ENCODE measurements around the gene ZNF511.

GRCh38 chr10:133270773-133271297 is 37.9 kb upstream of the ZNF511 start:
- no peak for TF ChIP-seq CTCF (IDR thresholded peaks at IDR 0.05; ENCODE audit: low read depth, low read length, poor library complexity, severe bottlenecking)
- no peak for TF ChIP-seq EZH2phosphoT487 (IDR thresholded peaks at IDR 0.05; ENCODE audit: borderline replicate concordance, low read length)

Data from DOHH2 (cell line).